K562 (cell line): Measurements from ENCODE around the gene ZNF12. TPM values are rescaled to one million over a fixed set of nuclear protein-coding genes. Genes with fewer than 3 reads are reported as not detected.
A peak's percentile ranks its signal among the peaks of the same experiment; 100 is the strongest.

Source experiments
- EP400 ChIP-seq: fragments of 450-650 bp; IDR thresholded peaks from 2 replicates; pipeline ENCODE4 v1.6.1; 2017; ENCODE audit warnings: antibody characterized with exemption, mild to moderate bottlenecking, moderate library complexity
- ILK ChIP-seq: fragments of 450-650 bp; IDR thresholded peaks from 2 replicates; pipeline ENCODE4 v1.6.1; 2016; ENCODE audit warnings: missing genetic modification characterization, low read depth, mild to moderate bottlenecking, missing compliant biosample characterization, moderate library complexity, borderline replicate concordance
- PBX2 ChIP-seq, 2 experiments: IDR thresholded peaks in 1 of 2; conservative IDR thresholded peaks in 1 of 2; 2 replicates each; pipeline ENCODE4 v1.6.1; 2016; ENCODE audit warnings: low read depth in 2 of 2, mild to moderate bottlenecking in 1 of 2, missing compliant biosample characterization in 1 of 2, missing genetic modification characterization in 1 of 2, moderate library complexity in 1 of 2
- POLR2B ChIP-seq: fragments of 450-650 bp; IDR thresholded peaks from 2 replicates; pipeline ENCODE4 v1.6.1; 2018; ENCODE audit warnings: low read depth; ENCODE audit not compliant: partially characterized antibody
- PTBP1 ChIP-seq: fragments of 200-400 bp; formaldehyde crosslinking; IDR thresholded peaks from 2 replicates; pipeline ENCODE4 v1.6.1; 2017; ENCODE audit warnings: low read depth, low read length
- TCF3 ChIP-seq: sonication (generic); formaldehyde crosslinking; IDR thresholded peaks from 2 replicates; pipeline ENCODE4 v1.4.0; 2020; ENCODE audit warnings: mild to moderate bottlenecking, missing genetic modification reagents
- ZNF79 ChIP-seq: fragments of 250-450 bp; sonication (Bioruptor Pico); IDR thresholded peaks from 2 replicates; pipeline ENCODE4 v1.4.0; 2020; ENCODE audit warnings: low read depth, mild to moderate bottlenecking, moderate library complexity
- polyA plus RNA-seq, 8 experiments: library from polyadenylated mRNA; depleted of rRNA in 4 of 8; stranded (reverse) in 5 of 8; unstranded in 3 of 8; fragments of >200 nt; fragmentation: Nextera tagmentation in 2 of 8; fragmentation: Illumina TruSeq in 1 of 8; extraction: Ambion mirVana in 2 of 8; extraction: Trizol in 1 of 8; gene quantifications; 2 replicates each; pipeline versions ENCODE4 v1.2.1 to v1.2.3, GENCODE V29; 2011 to 2014; ENCODE audit warnings: inconsistent platforms in 1 of 8, missing spikeins in 1 of 8
- total RNA-seq, 7 experiments: library from RNA; depleted of rRNA in 6 of 7; stranded (reverse); fragments of >200 nt in 6 of 7; fragmentation: Illumina TruSeq in 2 of 7; extraction: Trizol in 2 of 7; gene quantifications; 2 replicates each; pipeline versions ENCODE4 v1.2.1 to v1.2.3, GENCODE V29; 2011 to 2021; ENCODE audit warnings: low replicate concordance in 1 of 7
- TF ChIP-seq, protein P1 (sequence below): sonication (generic); formaldehyde crosslinking; IDR thresholded peaks from 2 replicates; pipeline ENCODE4 v1.8.1; 2023; ENCODE audit warnings: mild to moderate bottlenecking, missing genetic modification reagents

Gene ZNF12
- total and polyA plus RNA-seq, 9 of the 15 experiments (the other 6 are each of a cell fraction or from before 2014, with no cell fraction given), result 5.8 to 32.3 (median 18.9) TPM

GRCh38 chr7:6640246-6640721, 66.5 kb downstream of the ZNF12 start (continued):
- peak; percentile 70 for TF ChIP-seq PBX2 (CRISPR knock-in tag; IDR thresholded peaks at IDR 0.05; ENCODE audit: low read depth)
- TF ChIP-seq PBX2 (tag; conservative IDR thresholded peaks at IDR 0.05; ENCODE audit: low read depth), result peak; percentile 92
- peak; percentile 81 for TF ChIP-seq EP400
- no peak for TF ChIP-seq PTBP1
- peak; percentile 60 for TF ChIP-seq TCF3 (CRISPR knock-in tag)
- TF ChIP-seq, protein P1, sequence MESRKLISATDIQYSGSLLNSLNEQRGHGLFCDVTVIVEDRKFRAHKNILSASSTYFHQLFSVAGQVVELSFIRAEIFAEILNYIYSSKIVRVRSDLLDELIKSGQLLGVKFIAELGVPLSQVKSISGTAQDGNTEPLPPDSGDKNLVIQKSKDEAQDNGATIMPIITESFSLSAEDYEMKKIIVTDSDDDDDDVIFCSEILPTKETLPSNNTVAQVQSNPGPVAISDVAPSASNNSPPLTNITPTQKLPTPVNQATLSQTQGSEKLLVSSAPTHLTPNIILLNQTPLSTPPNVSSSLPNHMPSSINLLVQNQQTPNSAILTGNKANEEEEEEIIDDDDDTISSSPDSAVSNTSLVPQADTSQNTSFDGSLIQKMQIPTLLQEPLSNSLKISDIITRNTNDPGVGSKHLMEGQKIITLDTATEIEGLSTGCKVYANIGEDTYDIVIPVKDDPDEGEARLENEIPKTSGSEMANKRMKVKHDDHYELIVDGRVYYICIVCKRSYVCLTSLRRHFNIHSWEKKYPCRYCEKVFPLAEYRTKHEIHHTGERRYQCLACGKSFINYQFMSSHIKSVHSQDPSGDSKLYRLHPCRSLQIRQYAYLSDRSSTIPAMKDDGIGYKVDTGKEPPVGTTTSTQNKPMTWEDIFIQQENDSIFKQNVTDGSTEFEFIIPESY (CRISPR knock-in tag), result peak; percentile 71
- no peak for TF ChIP-seq POLR2B
- TF ChIP-seq ILK (tag), result no peak
- no peak for TF ChIP-seq ZNF79
